Kidney (tissue), 14 donors: ENCODE results near the gene ADD2. TPM values are rescaled to one million over a fixed set of nuclear protein-coding genes. Genes with fewer than 3 reads are reported as not detected.

Experiments used
- DNase-seq, 5 donors: peaks; one replicate each; pipeline ENCODE4 v3.0.0-alpha.2; 2013 to 2020
- FAIRE-seq: peaks from 2 replicates; lab custom pipeline; 2012; peaks lifted over from hg19 to GRCh38; lab: Jason Lieb, UNC
- H3K27ac ChIP-seq, 2 donors: one replicate each; pipeline ENCODE4 v1.7.0; 2013; ENCODE audit warnings: low read depth in 2 of 2, low read length in 2 of 2, inconsistent platforms in 1 of 2
- H3K27me3 ChIP-seq: one replicate; pipeline ENCODE4 v1.7.1; 2013; ENCODE audit warnings: low read length, inconsistent platforms; ENCODE audit not compliant: control insufficient read depth, insufficient read depth
- H3K36me3 ChIP-seq, 3 donors: one replicate each; pipeline versions ENCODE4 v1.7.0 to v1.7.1; 2013; ENCODE audit warnings: low read length in 3 of 3, control low read depth in 1 of 3, inconsistent platforms in 1 of 3; ENCODE audit not compliant: insufficient read depth in 3 of 3, control insufficient read depth in 2 of 3
- H3K4me1 ChIP-seq, 3 donors: one replicate each; pipeline versions ENCODE4 v1.7.0 to v1.7.1; 2013; ENCODE audit warnings: low read length in 3 of 3, inconsistent platforms in 1 of 3, low read depth in 1 of 3; ENCODE audit not compliant: control insufficient read depth in 2 of 3, insufficient read depth in 2 of 3
- H3K4me3 ChIP-seq, 3 donors: one replicate each; pipeline versions ENCODE4 v1.7.0 to v1.8.1; 2013; ENCODE audit warnings: low read length in 3 of 3, control low read depth in 1 of 3, inconsistent platforms in 1 of 3
- H3K9ac ChIP-seq, 3 donors: one replicate each; pipeline versions ENCODE4 v1.7.0 to v1.7.1; 2013; ENCODE audit warnings: low read length in 3 of 3, control low read depth in 1 of 3, inconsistent platforms in 1 of 3
- H3K9me3 ChIP-seq, 3 donors: one replicate each; pipeline versions ENCODE4 v1.7.0 to v1.7.1; 2013; ENCODE audit warnings: low read length in 3 of 3, control low read depth in 1 of 3, inconsistent platforms in 1 of 3; ENCODE audit not compliant: control insufficient read depth in 2 of 3, insufficient read depth in 1 of 3
- CTCF ChIP-seq: IDR thresholded peaks from 3 replicates; pipeline ENCODE4 v1.5.1; 2012; ENCODE audit warnings: mild to moderate bottlenecking, moderate library complexity, borderline replicate concordance; ENCODE audit not compliant: insufficient read depth; ENCODE audit errors: extremely low read depth
- intact Hi-C: fragments of 100-400 bp; cut with DNase I; formaldehyde crosslinking; loops from one replicate; pipeline ENCODE4 v1.11.1; 2022
- polyA plus RNA-seq: library from polyadenylated mRNA; stranded (reverse); fragments of 350-450 nt; fragmentation: Illumina TruSeq; extraction: RNeasy Lipid Tissue Mini Kit (QIAGEN cat#74804); gene quantifications from one replicate; pipeline ENCODE4 v1.2.3, GENCODE V29; 2014; ENCODE audit warnings: low read depth, low replicate concordance; ENCODE audit not compliant: insufficient read depth
- total RNA-seq: library from RNA; stranded (reverse); fragmentation: NEBNext Ultra II Directional; extraction: Animal tissue kit (Norgen Biotek cat#: 25700); gene quantifications from one replicate; pipeline ENCODE4 v1.2.1, GENCODE V29; 2021
- donor health status: control.
- donor health status: control.
- donor health status: control.
- donor health status: control.
- donor health status: control.
- donor health status: DM: yes; HTN: yes; CAD: no.
- donor health status: Normal renal cell carcinoma (clear cell type).

ADD2 gene
- total and polyA plus RNA-seq, 2 donors from 2014 or later = 2.9 TPM; not detected in 1

- FAIRE-seq (no peak), DNase-seq (no peak)
- intact Hi-C loops = no loop called here
- Histone ChIP-seq H3K4me3 (no peak overlapping the region), H3K27me3 (no peaks in the 10 kb centered on the region), H3K27ac (no peak overlapping the region), H3K36me3 (no peaks in the 10 kb centered on the region), H3K9me3 (no peaks in the 10 kb centered on the region), H3K9ac (no peak overlapping the region), H3K4me1 (no peaks in the 10 kb centered on the region)
- no peak for TF ChIP-seq CTCF
These were observed 11.9 kb downstream of the ADD2 start for GRCh38 chr2:70756128-70756527.

GRCh38 chr2:70753902-70754301 is 14.1 kb downstream of the ADD2 start:
- no peak for FAIRE-seq
- intact Hi-C loops = no loop called here

GRCh38 chr2:70753031-70753430 is 15.0 kb downstream of the ADD2 start:
- Histone ChIP-seq H3K27ac (no peak overlapping the region), H3K9me3 (no peaks in the 10 kb centered on the region), H3K9ac (no peak overlapping the region), H3K4me1 (no peaks in the 10 kb centered on the region), H3K27me3 (no peaks in the 10 kb centered on the region), H3K36me3 (no peaks in the 10 kb centered on the region), H3K4me3 (no peak overlapping the region)
- DNase-seq (no peak), FAIRE-seq (no peak)
- no peak for TF ChIP-seq CTCF
- intact Hi-C loops = no loop called here

More at GRCh38 chr2:70753902-70754301, 14.1 kb downstream of the ADD2 start:
- Histone ChIP-seq H3K27me3 (no peaks in the 10 kb centered on the region), H3K9ac (no peak overlapping the region), H3K4me1 (no peaks in the 10 kb centered on the region), H3K9me3 (no peaks in the 10 kb centered on the region), H3K27ac (no peak overlapping the region), H3K36me3 (no peaks in the 10 kb centered on the region), H3K4me3 (no peak overlapping the region)
- peak in 3 of 5 donors; percentile 20 to 56 (median 49) for DNase-seq
- TF ChIP-seq CTCF = no peak

- no peaks in the 10 kb centered on the region for H3K4me1 ChIP-seq
- H3K27me3 ChIP-seq = no peaks in the 10 kb centered on the region
- no peaks in the 10 kb centered on the region for H3K9me3 ChIP-seq
- H3K9ac ChIP-seq = no peak overlapping the region
- intact Hi-C loops = no loop called here
- H3K4me3 ChIP-seq = no peak overlapping the region
- DNase-seq = no peak
- no peak for TF ChIP-seq CTCF
- FAIRE-seq = no peak
- H3K27ac ChIP-seq = no peak overlapping the region
- H3K36me3 ChIP-seq = no peaks in the 10 kb centered on the region
These were observed 15.6 kb downstream of the ADD2 start for GRCh38 chr2:70752396-70752795.
